GM15510 (cell line): ENCODE measurements around the gene HOXD3.

ENCODE experiments used
- POLR2A ChIP-seq: IDR thresholded peaks from 3 replicates; pipeline ENCODE4 v1.6.1; 2011; ENCODE audit warnings: borderline replicate concordance; ENCODE audit not compliant: insufficient read length; ENCODE audit errors: extremely low read depth

The HOXD3 gene

DNA sequence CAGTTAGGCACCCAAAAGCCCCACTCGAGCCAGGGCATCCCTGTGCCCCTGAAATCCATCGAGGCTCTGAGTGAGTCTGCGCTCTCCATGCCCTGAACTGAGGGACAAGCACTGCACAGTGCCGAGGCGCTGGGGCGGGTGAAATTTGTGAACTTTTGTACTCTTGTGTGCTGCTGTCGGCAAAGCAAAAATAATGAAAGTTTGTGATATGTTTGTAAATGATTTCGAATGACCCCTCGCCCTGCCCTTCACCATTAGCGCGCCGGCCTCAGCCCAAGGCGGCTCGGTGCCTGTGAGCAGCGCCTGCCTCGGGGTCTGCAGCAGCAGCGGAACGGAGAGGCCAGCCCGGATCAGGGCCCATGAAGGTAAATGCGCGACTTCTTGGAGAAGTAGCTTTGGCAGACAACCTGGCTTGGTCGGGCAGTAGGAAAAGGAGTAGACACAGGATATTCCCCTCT lies 7.6 kb upstream of the HOXD3 start:
- no peak for TF ChIP-seq POLR2A

DNA sequence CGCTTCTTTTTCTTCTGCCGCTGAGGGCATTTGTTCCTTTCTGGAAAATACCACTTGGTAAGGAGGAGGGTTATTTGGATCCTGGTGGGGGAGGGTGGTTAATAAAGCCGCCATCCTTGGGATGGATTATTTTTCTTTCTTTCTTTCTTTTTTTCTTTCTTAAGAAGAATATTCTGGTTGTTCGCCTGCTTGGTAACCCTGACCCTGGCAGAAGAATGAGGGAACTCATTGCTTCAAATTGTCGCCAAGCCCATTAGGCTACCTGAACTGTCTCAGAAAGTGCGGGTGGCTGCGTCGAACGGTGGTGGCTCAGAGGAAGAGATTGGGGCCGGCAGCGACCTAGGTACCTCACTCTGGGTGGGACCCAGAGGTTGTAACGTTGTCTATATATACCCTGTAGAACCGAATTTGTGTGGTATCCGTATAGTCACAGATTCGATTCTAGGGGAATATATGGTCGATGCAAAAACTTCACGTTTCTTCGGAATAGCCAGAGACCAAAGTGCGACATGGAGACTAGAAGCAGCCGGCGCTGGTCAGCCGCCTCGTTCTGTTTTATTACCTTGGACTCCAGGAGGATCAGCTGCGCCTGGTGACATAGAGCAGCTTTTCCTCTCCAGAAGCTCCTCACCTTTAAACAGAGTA lies 7.0 kb upstream of the HOXD3 start:
- no peak for TF ChIP-seq POLR2A

DNA sequence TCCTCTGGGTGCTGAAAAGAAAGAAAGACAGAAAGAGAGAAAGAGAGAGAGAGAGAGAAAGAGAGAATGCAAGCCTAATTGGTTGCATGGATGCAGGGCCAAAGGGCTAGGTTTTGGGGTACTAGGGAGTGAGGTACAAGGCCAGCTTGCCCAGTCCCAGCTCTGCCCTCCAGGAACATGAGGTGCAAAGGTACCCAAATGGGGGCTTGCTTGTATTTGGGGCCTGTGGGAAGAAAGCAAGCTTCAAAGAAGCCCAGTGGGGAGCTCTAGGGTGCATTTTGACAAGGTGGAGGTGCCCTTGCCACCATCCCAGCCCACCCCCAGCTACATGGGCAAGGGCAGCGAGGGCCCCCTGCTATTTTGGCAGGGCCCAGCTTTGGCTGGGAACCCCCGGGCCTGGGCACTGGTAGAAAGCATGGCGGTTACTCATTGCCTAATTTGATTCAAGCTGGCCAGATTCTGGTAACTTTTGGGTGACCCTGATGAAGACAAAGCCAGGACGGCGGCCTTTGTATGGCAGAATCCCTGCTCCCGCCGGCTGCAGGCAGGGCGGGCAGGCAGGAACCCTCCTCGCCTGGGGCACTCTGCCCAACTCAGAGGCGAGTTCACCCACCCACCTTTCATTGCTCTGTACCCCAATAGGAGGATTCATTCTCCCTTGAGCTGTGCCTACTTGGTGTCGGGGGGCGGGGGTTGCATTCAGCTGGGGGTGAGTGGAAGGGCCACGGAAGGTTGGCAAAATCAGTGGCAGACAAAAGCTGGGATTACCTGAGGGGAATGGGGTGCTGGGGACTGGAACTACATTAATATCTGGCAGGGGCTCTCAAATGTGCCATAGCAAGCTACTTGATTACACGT lies 6.3 kb upstream of the HOXD3 start:
- TF ChIP-seq POLR2A = no peak

DNA sequence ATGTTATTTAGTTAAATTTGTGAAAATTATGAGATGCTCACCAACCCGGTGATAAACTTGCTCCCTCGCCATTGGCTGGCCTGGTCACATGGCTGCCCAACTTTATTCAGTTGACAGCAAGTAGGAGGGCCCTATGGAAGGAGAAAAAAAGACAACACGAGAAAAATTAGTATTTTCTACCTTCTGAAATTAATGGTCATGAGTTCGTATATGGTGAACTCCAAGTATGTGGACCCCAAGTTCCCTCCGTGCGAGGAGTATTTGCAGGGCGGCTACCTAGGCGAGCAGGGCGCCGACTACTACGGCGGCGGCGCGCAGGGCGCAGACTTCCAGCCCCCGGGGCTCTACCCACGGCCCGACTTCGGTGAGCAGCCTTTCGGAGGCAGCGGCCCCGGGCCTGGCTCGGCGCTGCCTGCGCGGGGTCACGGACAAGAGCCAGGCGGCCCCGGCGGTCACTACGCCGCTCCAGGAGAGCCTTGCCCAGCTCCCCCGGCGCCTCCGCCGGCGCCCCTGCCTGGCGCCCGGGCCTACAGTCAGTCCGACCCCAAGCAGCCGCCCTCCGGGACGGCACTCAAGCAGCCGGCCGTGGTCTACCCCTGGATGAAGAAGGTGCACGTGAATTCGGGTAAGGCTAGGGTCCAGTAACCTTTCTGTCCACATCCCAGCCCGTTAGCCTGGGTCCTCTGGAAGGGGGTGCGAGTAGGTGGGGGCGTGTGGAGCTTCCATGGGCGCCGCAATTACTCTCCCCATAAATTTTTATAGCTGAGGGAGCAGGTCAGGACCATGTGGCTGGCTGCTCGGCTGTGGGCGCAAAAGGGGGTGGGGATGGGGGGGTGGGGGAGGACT lies 5.4 kb upstream of the HOXD3 start, which contains the start of gene HOXD4:
Gene HOXD4 (plus strand): TSS at position 109 of the 846 bp plus-strand sequence. CDS start 84 bp downstream, at position 193.
- TF ChIP-seq POLR2A = no peak

DNA sequence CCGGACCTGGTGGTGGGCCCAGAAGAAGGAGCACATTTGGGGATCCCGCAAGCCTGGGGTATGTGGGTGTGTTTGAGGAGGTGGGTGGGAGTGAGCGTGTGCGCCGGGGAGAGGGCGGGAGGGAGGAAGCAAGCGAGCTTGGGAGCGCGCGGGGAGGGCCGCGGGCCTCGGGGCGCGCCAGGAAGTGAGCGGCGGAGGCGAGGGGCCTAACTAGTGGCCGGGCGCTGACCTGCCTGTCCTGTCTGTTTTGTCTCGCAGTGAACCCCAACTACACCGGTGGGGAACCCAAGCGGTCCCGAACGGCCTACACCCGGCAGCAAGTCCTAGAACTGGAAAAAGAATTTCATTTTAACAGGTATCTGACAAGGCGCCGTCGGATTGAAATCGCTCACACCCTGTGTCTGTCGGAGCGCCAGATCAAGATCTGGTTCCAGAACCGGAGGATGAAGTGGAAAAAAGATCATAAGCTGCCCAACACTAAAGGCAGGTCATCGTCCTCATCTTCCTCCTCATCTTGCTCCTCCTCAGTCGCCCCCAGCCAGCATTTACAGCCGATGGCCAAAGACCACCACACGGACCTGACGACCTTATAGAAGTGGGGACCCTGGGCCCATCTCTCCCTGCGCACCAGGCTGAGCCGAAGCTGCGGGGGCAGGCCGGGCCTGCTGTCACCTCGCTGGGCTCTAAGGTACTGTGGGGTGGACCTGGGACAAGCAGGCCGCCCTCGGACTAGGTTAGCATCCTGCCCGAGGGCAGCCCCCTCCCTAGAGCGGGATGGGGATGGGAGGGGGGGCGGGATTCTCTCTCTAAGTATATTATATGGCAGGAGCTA lies 4.5 kb upstream of the HOXD3 start:
- TF ChIP-seq POLR2A = no peak

- no peak for TF ChIP-seq POLR2A
Observed at GRCh38 chr2:176154576-176155252, 2.4 kb upstream of the HOXD3 start.

GRCh38 chr2:176155356-176156044 lies 1.6 kb upstream of the HOXD3 start:
- TF ChIP-seq POLR2A = no peak

DNA sequence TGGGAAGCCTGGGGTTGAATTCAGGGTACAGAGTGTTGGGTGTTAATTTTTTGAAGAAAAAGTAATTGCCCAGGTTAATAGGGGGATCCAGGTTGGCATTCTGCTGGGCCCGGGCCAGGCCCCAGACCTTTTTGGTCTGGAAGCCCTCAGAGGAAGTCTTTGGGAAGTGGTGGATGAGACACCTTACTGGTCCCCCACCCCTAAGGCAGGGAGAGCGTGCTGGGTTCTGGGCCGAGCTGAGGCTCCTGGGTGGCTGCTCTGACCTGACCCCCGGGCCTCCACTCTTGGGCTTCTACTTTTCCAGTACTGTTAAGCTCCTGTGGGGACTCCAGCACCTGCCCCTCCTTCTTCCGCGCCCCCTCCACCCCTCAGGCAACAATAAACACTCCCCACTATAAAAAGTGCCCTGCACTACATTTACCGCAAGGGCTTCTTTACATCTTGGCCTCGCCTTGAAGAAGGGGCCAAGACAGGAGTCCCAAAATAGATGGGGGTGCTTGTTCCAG lies 753 bp upstream of the HOXD3 start:
- no peak for TF ChIP-seq POLR2A

GRCh38 chr2:176157499-176158185 lies 535 bp downstream of the HOXD3 start:
- no peak for TF ChIP-seq POLR2A

- no peak for TF ChIP-seq POLR2A
Observed at GRCh38 chr2:176158186-176158591, 1.1 kb downstream of the HOXD3 start.

DNA sequence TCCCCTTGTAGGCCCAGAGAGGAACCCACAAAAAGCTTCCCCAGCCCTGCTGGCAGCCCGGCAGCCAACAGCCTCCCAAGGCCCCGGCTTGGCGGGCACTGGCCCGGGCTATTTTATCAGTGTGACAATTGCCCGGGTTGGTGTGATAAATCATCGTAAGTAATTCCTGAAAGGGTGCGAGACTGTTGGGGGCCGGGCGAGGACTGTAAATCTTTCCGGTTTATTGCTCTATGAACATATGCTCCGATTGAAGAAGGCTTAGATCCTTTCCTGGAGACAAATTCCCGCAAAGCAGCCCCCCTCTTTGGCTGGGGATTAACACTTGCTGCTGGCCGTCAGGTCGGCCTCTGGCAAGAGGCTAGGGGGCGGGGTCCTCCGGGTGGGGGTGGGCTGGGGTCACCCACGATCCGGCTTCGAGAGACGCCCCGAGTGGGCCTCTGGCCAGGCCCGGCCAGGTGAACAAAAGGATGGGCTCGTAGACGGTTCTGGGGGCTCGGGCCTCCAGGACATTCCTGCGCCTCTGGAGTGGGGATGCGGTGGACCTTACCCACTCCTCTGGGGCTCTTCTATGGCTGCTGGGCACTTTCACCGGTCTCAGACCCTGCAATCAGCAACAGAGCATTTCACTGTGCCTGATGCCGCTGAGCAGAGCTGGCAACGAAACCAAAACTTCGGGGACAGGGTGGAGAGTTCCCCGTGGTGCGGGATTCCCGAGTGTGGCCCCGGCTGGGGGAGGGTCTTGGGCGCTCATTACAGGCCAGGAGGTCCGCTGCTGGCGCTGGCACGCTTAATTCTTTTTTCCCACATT lies 2.0 kb downstream of the HOXD3 start:
- no peak for TF ChIP-seq POLR2A
